PFSK-1 (cell line): ENCODE data around the gene ERGIC1.

ENCODE experiments used
- REST ChIP-seq, 2 experiments: IDR thresholded peaks; 2 replicates each; pipeline versions ENCODE4 v1.6.1 to v1.8.0; 2011 to 2012; ENCODE audit warnings: low read depth in 2 of 2, low read length in 2 of 2, control low read depth in 1 of 2, inconsistent platforms in 1 of 2, mild to moderate bottlenecking in 1 of 2, moderate library complexity in 1 of 2; ENCODE audit not compliant: insufficient read depth in 1 of 2
- SIN3A ChIP-seq: IDR thresholded peaks from 2 replicates; pipeline ENCODE4 v1.6.1; 2012; ENCODE audit warnings: mild to moderate bottlenecking, low read length, moderate library complexity, borderline replicate concordance; ENCODE audit not compliant: insufficient read depth

- TF ChIP-seq SIN3A: no peak
- TF ChIP-seq REST (IDR thresholded peaks at IDR 0.05; ENCODE audit: insufficient read depth in 1 of 2, low read depth in 2 of 2, low read length in 2 of 2): no peak
Measured at GRCh38 chr5:172883066-172883465, 49.0 kb downstream of the ERGIC1 start.
